Measurements from ENCODE around the gene TMED8. TPM values are rescaled to one million over a fixed set of nuclear protein-coding genes. Genes with fewer than 3 reads are reported as not detected.

The TMED8 gene
- polyA plus RNA-seq, 1 donor (not counting 4 experiments of a cell fraction or from before 2014, with no cell fraction given), result 7.3 TPM

- no peaks in the 10 kb centered on the region for H3K9me3 ChIP-seq (ENCODE audit: control insufficient read depth, low read depth, low read length)
- no peak overlapping the region for H2AFZ ChIP-seq (ENCODE audit: control insufficient read depth, low read length)
- no peak overlapping the region for H3K4me3 ChIP-seq (ENCODE audit: control insufficient read depth in 2 of 3, extremely low read depth in 1 of 3, insufficient read depth in 2 of 3, low read depth in 1 of 3, low read length in 3 of 3)
- no peaks in the 10 kb centered on the region for H3K4me1 ChIP-seq (ENCODE audit: control insufficient read depth, extremely low read depth, insufficient read depth, low read length)
- no peaks in the 10 kb centered on the region for H4K20me1 ChIP-seq (ENCODE audit: control insufficient read depth, extremely low read depth, insufficient read depth, low read length)
- H3K36me3 ChIP-seq (ENCODE audit: control insufficient read depth in 2 of 2, extremely low read depth in 1 of 2, insufficient read depth in 2 of 2, low read length in 2 of 2), result peaks cover 0 to 1% of the 10 kb centered on the region in 2 experiments
- FAIRE-seq, result no peak
- dilution Hi-C loops (cut with MboI; ENCODE audit: extremely low pct_ligation_motif_present, low sequenced_read_pairs), result no loop called here
- no peak overlapping the region for H3K27ac ChIP-seq (ENCODE audit: control insufficient read depth, insufficient read depth, low read length)
- H3K9ac ChIP-seq (ENCODE audit: control insufficient read depth, extremely low read depth, insufficient read depth, low read length), result no peak overlapping the region
- H3K4me2 ChIP-seq (ENCODE audit: control insufficient read depth, extremely low read depth, insufficient read depth, low read depth, low read length), result no peak overlapping the region
- DNase-seq (ENCODE audit: low read depth, low spot score), result no peak
- H3K79me2 ChIP-seq (ENCODE audit: control insufficient read depth, insufficient read depth, low read length), result no peaks in the 10 kb centered on the region
- no peak for TF ChIP-seq EZH2 (IDR thresholded peaks at IDR 0.05; ENCODE audit: low read length)
- TF ChIP-seq CTCF (optimal IDR thresholded peaks at IDR 0.05 in 1 of 3, IDR thresholded peaks at IDR 0.05 in 1 of 3, conservative IDR thresholded peaks at IDR 0.05 in 1 of 3; ENCODE audit: extremely low read depth in 1 of 3, insufficient read depth in 2 of 3, low read length in 3 of 3), result no peak
- no peaks in the 10 kb centered on the region for H3K27me3 ChIP-seq (ENCODE audit: control insufficient read depth, extremely low read depth, insufficient read depth, low read length)
- no peaks in the 10 kb centered on the region for H3K9me1 ChIP-seq (ENCODE audit: control insufficient read depth, extremely low read depth, insufficient read depth, low read length)
These were observed 26.9 kb upstream of the TMED8 start for GRCh38 chr14:77403768-77404167.

GRCh38 chr14:77400216-77400615 lies 23.3 kb upstream of the TMED8 start:
- Histone ChIP-seq H3K9me1 (ENCODE audit: control insufficient read depth, extremely low read depth, insufficient read depth, low read length) (no peaks in the 10 kb centered on the region), H3K4me1 (ENCODE audit: control insufficient read depth, extremely low read depth, insufficient read depth, low read length) (no peaks in the 10 kb centered on the region), H2AFZ (ENCODE audit: control insufficient read depth, low read length) (no peak overlapping the region), H3K9me3 (ENCODE audit: control insufficient read depth, low read depth, low read length) (no peaks in the 10 kb centered on the region), H3K27ac (ENCODE audit: control insufficient read depth, insufficient read depth, low read length) (no peak overlapping the region), H3K9ac (ENCODE audit: control insufficient read depth, extremely low read depth, insufficient read depth, low read length) (no peak overlapping the region), H3K4me3 (ENCODE audit: control insufficient read depth in 2 of 3, extremely low read depth in 1 of 3, insufficient read depth in 2 of 3, low read depth in 1 of 3, low read length in 3 of 3) (no peak overlapping the region), H3K79me2 (ENCODE audit: control insufficient read depth, insufficient read depth, low read length) (no peaks in the 10 kb centered on the region), H3K27me3 (ENCODE audit: control insufficient read depth, extremely low read depth, insufficient read depth, low read length) (no peaks in the 10 kb centered on the region), H4K20me1 (ENCODE audit: control insufficient read depth, extremely low read depth, insufficient read depth, low read length) (no peaks in the 10 kb centered on the region), H3K4me2 (ENCODE audit: control insufficient read depth, extremely low read depth, insufficient read depth, low read depth, low read length) (no peak overlapping the region), H3K36me3 (ENCODE audit: control insufficient read depth in 2 of 2, extremely low read depth in 1 of 2, insufficient read depth in 2 of 2, low read length in 2 of 2) (no peaks in the 10 kb centered on the region)
- dilution Hi-C loops (cut with MboI; ENCODE audit: extremely low pct_ligation_motif_present, low sequenced_read_pairs), result no loop called here
- no peak for FAIRE-seq
- DNase-seq (ENCODE audit: low read depth, low spot score), result no peak
- TF ChIP-seq CTCF (optimal IDR thresholded peaks at IDR 0.05 in 1 of 3, IDR thresholded peaks at IDR 0.05 in 1 of 3, conservative IDR thresholded peaks at IDR 0.05 in 1 of 3; ENCODE audit: extremely low read depth in 1 of 3, insufficient read depth in 2 of 3, low read length in 3 of 3) (no peak), EZH2 (IDR thresholded peaks at IDR 0.05; ENCODE audit: low read length) (no peak)

Measured in keratinocyte (primary cell).